Skeletal muscle tissue (tissue), 4 donors: ENCODE results near the gene MRPL34. TPM values are rescaled to one million over a fixed set of nuclear protein-coding genes. Genes with fewer than 3 reads are reported as not detected.

ENCODE experiments used
- H3K27ac ChIP-seq: one replicate; pipeline ENCODE4 v1.7.0; 2013; ENCODE audit warnings: mild to moderate bottlenecking, low read depth, low read length, inconsistent platforms
- H3K27me3 ChIP-seq, 3 donors: one replicate each; pipeline ENCODE4 v1.7.0; 2013; ENCODE audit warnings: low read length in 3 of 3; ENCODE audit not compliant: control insufficient read depth in 3 of 3, insufficient read depth in 3 of 3
- H3K36me3 ChIP-seq, 3 donors: one replicate each; pipeline ENCODE4 v1.7.0; 2013; ENCODE audit warnings: low read length in 3 of 3; ENCODE audit not compliant: control insufficient read depth in 3 of 3, insufficient read depth in 3 of 3
- H3K4me1 ChIP-seq, 3 donors: one replicate each; pipeline ENCODE4 v1.7.0; 2013; ENCODE audit warnings: low read length in 3 of 3, mild to moderate bottlenecking in 3 of 3; ENCODE audit not compliant: control insufficient read depth in 3 of 3, insufficient read depth in 3 of 3
- H3K4me3 ChIP-seq, 3 donors: one replicate each; pipeline ENCODE4 v1.7.0; 2013; ENCODE audit warnings: low read length in 3 of 3
- H3K9ac ChIP-seq, 3 donors: one replicate each; pipeline ENCODE4 v1.7.0; 2013; ENCODE audit warnings: low read length in 3 of 3, mild to moderate bottlenecking in 3 of 3, moderate library complexity in 2 of 3, low read depth in 1 of 3
- H3K9me3 ChIP-seq, 3 donors: one replicate each; pipeline ENCODE4 v1.7.0; 2013; ENCODE audit warnings: low read length in 3 of 3; ENCODE audit not compliant: control insufficient read depth in 3 of 3
- total RNA-seq: library from RNA; depleted of rRNA; stranded (reverse); fragments of >200 nt; gene quantifications from one replicate; pipeline ENCODE4 v1.2.3, GENCODE V29; 2014
- donor health status: Osteomylitis.

MRPL34 gene
- total RNA-seq, 1 donor from 2014 or later = 11.5 TPM

GRCh38 chr19:17307876-17308377, 2.3 kb downstream of the MRPL34 start:
- H3K27ac ChIP-seq = no peak overlapping the region

GRCh38 chr19:17309198-17309964, 3.7 kb downstream of the MRPL34 start, which contains the start of gene DDA1:
DDA1 (plus strand) TSS chr19:17309563; CDS start chr19:17309655, 92 bp downstream.
- Histone ChIP-seq H3K4me3 (peak within 1 kb of the TSS; percentile 86 to 89 (median 88)), H3K27me3 (no peaks in the 10 kb centered on the region), H3K9me3 (no peaks in the 10 kb centered on the region), H3K9ac (peak within 1 kb of the TSS; percentile 84 to 93 (median 90)), H3K27ac (peak within 1 kb of the TSS; percentile 79), H3K4me1 (peaks cover 31 to 57% (median 40%) of the 10 kb centered on the region in 3 donors), H3K36me3 (peaks cover 4 to 12% (median 5%) of the 10 kb centered on the region in 3 donors)

More at GRCh38 chr19:17307876-17308377, 2.3 kb downstream of the MRPL34 start:
- no peaks in the 10 kb centered on the region for H3K27me3 ChIP-seq
- H3K4me1 ChIP-seq = peaks cover 35 to 67% (median 48%) of the 10 kb centered on the region in 3 donors
- H3K9me3 ChIP-seq = no peaks in the 10 kb centered on the region
- H3K9ac ChIP-seq = peak overlapping the region in 1 of 3 donors; percentile 50
- H3K36me3 ChIP-seq = peaks cover 0 to under 1% (median 0%) of the 10 kb centered on the region in 3 donors
- H3K4me3 ChIP-seq = no peak overlapping the region

- Histone ChIP-seq H3K27ac (peak overlapping the region; percentile 79), H3K4me3 (peak overlapping the region; percentile 86 to 89 (median 88)), H3K9me3 (no peaks in the 10 kb centered on the region), H3K9ac (peak overlapping the region; percentile 84 to 93 (median 90)), H3K36me3 (peaks cover 9 to 17% (median 10%) of the 10 kb centered on the region in 3 donors), H3K27me3 (no peaks in the 10 kb centered on the region), H3K4me1 (peaks cover 27 to 52% (median 33%) of the 10 kb centered on the region in 3 donors)
These were observed 4.3 kb downstream of the MRPL34 start for GRCh38 chr19:17309965-17310461.

GRCh38 chr19:17311455-17312188, 6.0 kb downstream of the MRPL34 start:
- no peaks in the 10 kb centered on the region for H3K9me3 ChIP-seq
- peaks cover 13 to 25% (median 17%) of the 10 kb centered on the region in 3 donors for H3K36me3 ChIP-seq
- H3K9ac ChIP-seq = no peak overlapping the region
- H3K27me3 ChIP-seq = no peaks in the 10 kb centered on the region
- H3K4me1 ChIP-seq = peaks cover 14 to 37% (median 20%) of the 10 kb centered on the region in 3 donors
- no peak overlapping the region for H3K4me3 ChIP-seq
- H3K27ac ChIP-seq = no peak overlapping the region

- H3K27me3 ChIP-seq = no peaks in the 10 kb centered on the region
- no peak overlapping the region for H3K27ac ChIP-seq
- H3K9ac ChIP-seq = peak overlapping the region in 1 of 3 donors; percentile 25
- H3K4me1 ChIP-seq = peaks cover 13 to 31% (median 19%) of the 10 kb centered on the region in 3 donors
- peaks cover 13 to 25% (median 17%) of the 10 kb centered on the region in 3 donors for H3K36me3 ChIP-seq
- H3K4me3 ChIP-seq = no peak overlapping the region
- no peaks in the 10 kb centered on the region for H3K9me3 ChIP-seq
These were observed 6.8 kb downstream of the MRPL34 start for GRCh38 chr19:17312189-17313113.

- Histone ChIP-seq H3K9me3 (no peaks in the 10 kb centered on the region), H3K27me3 (no peaks in the 10 kb centered on the region), H3K4me1 (peaks cover 13 to 25% (median 14%) of the 10 kb centered on the region in 3 donors), H3K36me3 (peaks cover 14 to 30% (median 20%) of the 10 kb centered on the region in 3 donors), H3K4me3 (no peak overlapping the region), H3K27ac (no peak overlapping the region), H3K9ac (no peak overlapping the region)
These were observed 8.4 kb downstream of the MRPL34 start for GRCh38 chr19:17314007-17314593.

GRCh38 chr19:17318966-17319365, 13.3 kb downstream of the MRPL34 start:
- no peak overlapping the region for H3K9ac ChIP-seq
- peaks cover 31 to 34% (median 33%) of the 10 kb centered on the region in 3 donors for H3K36me3 ChIP-seq
- H3K9me3 ChIP-seq = no peaks in the 10 kb centered on the region
- H3K4me1 ChIP-seq = peaks cover 0 to 4% (median 3%) of the 10 kb centered on the region in 3 donors
- no peak overlapping the region for H3K4me3 ChIP-seq
- no peak overlapping the region for H3K27ac ChIP-seq
- no peaks in the 10 kb centered on the region for H3K27me3 ChIP-seq

GRCh38 chr19:17319473-17320238, 14.0 kb downstream of the MRPL34 start:
- Histone ChIP-seq H3K4me3 (no peak overlapping the region), H3K9me3 (no peaks in the 10 kb centered on the region), H3K36me3 (peaks cover 25 to 28% (median 27%) of the 10 kb centered on the region in 3 donors), H3K4me1 (peaks cover 0 to 4% (median 3%) of the 10 kb centered on the region in 3 donors), H3K9ac (no peak overlapping the region), H3K27me3 (no peaks in the 10 kb centered on the region), H3K27ac (no peak overlapping the region)
